ENCODE measurements around the gene RBFOX1.

The RBFOX1 gene

DNA sequence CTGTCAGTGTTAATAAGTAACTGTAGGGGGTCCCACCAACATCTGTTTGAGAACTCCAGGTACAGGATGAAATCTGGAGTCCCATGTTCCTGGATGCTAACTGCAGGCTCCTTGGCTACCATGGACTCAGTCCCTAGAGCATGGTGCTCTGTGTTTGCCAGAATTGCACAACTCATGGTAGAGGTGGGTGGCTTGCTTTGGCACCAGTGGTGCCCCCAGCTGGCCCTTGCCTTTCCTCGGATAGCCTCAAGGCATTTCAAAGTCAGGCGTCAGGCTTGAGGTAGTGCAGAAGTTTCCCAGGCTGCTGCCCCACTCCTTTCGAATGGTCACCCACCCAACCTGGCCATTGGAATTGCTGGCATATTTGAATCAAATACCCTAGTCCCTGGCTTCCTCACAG lies 179.9 kb downstream of the RBFOX1 start:
- in situ Hi-C loops (cut with HindIII; ENCODE audit: low sequenced_read_pairs), result loop anchor here (5.0 kb wide), 1 partner anchor 85 kb away; no protein-coding TSS in a partner anchor

DNA sequence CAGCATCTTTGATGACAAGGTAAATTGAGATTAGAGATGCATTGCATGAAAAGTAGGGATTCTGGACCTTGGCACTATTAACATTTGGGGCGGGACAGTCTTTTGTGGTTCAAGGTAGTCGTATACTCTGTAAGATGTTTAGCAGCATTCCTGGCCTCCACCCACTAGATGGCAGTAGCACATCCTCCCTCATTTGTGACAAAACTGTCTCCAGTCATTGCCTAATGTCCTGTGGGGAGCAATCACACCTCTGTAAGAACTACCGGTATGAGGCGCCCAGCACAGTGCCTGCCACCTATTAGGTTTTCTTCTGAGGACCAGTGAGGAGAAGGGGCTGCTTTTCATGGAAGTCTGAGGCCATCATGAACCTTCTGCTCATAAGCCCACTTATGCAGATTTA lies 180.8 kb downstream of the RBFOX1 start:
- in situ Hi-C loops (cut with HindIII; ENCODE audit: low sequenced_read_pairs), result loop anchor here (5.0 kb wide), 1 partner anchor 86 kb away; no protein-coding TSS in a partner anchor

DNA sequence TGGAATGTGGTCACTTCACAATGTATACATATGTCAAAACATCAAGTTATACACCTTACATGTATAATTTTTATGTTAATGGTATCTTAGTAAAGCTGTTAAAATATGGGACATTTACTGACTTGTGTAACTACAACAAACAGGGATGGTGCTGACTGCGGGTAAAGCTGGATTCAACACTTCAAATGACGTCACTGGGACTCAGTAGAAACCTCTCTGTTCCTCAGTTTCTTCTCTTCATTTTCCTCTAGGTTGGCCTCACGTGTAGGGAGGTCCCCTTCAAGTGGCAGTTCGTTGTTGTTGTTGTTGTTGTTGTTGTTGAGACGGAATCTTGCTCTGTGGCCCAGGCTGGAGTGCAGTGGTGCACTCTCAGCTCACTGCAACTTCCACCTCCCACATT lies 182.9 kb downstream of the RBFOX1 start:
- in situ Hi-C loops (cut with HindIII; ENCODE audit: low sequenced_read_pairs), result no loop called here

DNA sequence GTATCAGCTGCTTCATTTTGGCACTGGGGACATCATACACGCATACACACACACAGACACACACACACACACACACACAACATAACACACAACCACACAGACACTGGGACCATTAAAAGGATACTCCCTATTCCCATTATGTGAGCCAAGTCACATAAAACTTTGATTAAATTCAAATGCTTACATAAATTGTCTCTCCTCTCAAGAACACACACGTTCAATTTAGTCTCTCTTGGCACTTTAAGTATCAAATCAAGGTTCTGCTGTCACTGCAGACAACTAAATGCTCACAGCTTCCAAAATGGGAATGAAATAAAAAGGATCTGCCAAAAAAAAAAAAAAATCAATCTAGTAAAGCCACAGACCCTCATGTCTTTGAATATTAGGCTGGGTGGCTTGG lies 184.9 kb downstream of the RBFOX1 start:
- in situ Hi-C loops (cut with HindIII; ENCODE audit: low sequenced_read_pairs), result no loop called here

DNA sequence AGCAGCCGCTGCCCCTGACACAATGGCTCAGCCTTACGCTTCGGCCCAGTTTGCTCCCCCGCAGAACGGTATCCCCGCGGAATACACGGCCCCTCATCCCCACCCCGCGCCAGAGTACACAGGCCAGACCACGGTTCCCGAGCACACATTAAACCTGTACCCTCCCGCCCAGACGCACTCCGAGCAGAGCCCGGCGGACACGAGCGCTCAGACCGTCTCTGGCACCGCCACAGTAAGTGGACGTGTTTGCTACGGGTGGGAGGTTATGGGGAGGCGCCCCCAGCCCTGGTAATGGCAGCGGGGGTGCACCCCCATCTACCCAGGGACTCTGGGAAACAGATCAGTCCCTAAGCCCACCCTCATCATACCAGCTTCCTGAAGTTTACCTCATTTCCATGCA lies 185.5 kb downstream of the RBFOX1 start:
- in situ Hi-C loops (cut with HindIII; ENCODE audit: low sequenced_read_pairs), result no loop called here

DNA sequence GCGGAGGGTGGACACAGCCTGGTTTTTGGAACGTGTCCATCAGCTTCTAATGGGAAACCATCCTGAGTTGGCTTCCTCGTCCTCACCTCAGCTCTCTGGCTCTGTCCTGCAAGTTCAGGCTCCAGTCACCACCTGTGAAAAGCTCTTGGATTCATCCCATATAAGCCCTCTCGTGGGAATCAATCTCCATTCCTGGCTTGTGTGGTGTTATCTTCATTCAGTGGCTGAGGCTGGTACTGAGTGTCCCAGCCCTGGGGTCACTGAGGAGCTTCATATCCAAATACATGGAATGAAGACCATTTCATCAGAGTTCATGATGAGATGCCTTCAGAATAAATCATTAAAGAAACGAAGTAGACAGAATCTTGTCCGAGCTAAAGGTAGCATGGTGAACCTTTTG lies 189.2 kb downstream of the RBFOX1 start:
- in situ Hi-C loops (cut with HindIII; ENCODE audit: low sequenced_read_pairs), result no loop called here

DNA sequence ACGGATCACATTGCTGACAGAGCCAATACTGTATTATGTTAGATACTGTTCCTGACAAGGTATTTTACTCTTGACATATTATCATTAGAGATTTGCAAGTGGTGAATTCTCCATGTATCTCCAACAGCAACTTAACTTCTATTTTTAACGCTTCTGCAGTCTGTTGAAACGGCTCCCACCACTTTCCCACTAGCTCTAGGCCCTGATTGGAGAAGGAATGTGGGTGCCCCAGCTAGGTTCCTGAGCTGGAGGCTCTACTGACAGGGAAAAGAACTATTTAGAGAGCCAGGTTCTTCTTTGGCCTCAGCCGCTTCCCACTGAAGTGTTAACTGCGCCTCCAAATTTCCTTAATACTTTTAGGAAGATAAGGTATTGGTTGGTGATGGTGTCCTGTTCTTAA lies 191.8 kb downstream of the RBFOX1 start:
- in situ Hi-C loops (cut with HindIII; ENCODE audit: low sequenced_read_pairs), result no loop called here

DNA sequence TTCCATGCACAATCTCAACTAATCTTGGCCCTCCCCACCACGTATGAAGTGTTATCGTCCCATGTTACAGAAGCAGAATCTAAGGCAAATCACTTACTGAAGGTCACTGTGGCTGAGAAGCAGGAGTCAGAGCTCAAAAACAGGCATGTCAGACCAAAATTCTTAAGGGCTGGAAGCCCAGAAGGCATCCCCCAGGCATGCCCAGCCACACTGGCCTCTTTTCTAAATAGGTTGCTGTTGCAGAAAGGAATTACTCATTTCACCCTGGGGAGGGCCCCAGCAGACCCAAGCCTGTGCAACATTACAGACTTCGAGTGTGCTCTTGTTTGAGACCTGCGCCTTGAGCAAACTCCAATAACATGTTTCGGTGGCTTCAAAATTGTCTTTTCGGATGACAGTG lies 194.1 kb downstream of the RBFOX1 start:
- in situ Hi-C loops (cut with HindIII; ENCODE audit: low sequenced_read_pairs), result no loop called here

DNA sequence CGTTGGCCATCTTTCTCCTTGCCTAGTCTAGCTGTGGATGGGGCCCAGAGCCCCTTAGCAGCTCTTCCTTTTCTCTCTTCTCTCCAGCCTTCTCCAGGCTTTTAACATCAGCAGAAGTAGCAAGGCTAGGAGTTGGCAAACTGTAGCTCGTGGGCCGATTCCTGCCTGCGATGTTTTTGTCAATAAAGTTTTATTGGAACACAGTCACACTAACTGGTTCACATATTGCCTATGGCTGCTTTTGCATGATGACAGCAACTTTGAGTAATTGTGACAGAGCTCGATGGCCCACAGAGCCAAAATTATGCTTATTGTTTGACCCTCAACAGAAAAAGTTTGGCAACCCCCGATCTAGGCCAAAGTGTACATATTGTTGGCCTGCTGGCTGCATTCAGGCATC lies 199.9 kb downstream of the RBFOX1 start:
- in situ Hi-C loops (cut with HindIII; ENCODE audit: low sequenced_read_pairs), result no loop called here

DNA sequence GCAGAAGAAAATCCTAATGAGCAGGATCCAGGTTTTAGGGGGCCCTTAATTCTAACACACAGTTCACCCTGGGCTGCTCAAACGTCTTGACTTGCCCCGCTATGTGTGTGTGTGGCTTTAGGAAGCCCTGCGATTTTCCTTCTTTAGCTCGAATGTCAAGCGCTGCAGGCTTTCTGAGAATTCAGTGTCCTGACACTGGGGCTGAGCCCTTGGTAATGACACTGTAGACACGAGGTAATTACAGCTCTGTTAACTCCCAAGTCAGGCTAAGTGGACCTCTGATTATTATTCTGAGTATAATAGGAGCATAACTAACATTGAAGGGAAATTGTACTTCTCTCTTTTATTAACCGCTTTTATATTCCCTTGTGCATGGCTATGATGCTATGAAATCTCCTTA lies 202.1 kb downstream of the RBFOX1 start:
- in situ Hi-C loops (cut with HindIII; ENCODE audit: low sequenced_read_pairs), result no loop called here

DNA sequence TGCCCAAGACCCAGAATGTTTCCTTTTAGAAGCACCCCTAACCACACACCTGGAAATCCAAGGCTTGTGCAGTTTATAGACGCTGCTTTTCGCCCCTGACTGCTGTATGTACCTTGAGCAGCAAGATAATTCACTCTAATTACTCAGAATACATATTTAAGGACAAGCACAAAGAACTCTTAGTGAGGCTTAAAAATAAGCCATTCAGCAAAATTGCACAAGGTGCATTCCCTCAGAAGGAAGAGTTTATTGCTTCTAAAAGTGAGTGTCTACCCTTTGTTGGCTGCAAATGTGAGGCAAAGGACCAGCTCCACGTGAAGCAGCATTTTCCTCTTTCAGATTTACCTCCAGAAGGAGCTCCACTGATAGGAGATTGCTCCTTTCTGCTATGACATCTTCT lies 208.4 kb downstream of the RBFOX1 start:
- in situ Hi-C loops (cut with HindIII; ENCODE audit: low sequenced_read_pairs), result no loop called here

DNA sequence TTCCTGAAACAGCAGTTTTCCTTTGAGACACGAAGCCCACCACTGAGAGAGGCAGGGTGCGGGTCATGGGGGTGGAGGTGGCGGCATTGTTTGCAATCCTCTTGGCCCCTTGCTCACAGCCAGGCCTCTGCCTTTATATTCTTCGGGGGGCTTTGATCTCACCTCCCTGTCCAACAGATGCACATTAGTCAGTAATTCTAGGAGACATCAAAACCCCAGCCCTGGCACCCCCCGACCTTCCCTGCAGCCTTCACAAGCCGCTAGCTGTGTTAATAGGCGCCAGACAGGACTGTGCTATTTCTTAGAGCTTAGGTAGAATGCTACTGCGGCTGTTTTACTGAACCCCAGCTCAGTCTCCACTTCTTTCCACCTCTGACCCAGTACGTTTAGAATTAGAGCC lies 212.6 kb downstream of the RBFOX1 start:
- in situ Hi-C loops (cut with HindIII; ENCODE audit: low sequenced_read_pairs), result no loop called here

DNA sequence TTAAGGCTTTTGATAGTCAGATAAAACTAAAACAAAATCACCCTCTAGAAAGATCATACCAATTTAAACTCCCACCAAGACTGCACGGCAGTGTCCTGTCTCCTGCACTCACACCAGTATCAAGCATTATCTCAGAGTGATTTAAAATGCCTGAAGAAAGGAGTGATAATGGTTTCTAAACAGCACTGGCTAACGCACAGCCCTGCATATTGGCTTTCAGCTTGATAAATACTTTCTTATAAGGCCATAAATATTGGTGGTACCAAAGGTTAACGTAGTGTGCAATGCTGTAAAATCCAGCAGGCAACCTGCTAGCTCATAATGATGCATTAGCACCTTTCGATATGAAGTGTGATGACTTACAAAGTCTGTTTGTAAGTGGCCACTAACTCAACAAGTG lies 214.3 kb downstream of the RBFOX1 start:
- in situ Hi-C loops (cut with HindIII; ENCODE audit: low sequenced_read_pairs), result no loop called here

DNA sequence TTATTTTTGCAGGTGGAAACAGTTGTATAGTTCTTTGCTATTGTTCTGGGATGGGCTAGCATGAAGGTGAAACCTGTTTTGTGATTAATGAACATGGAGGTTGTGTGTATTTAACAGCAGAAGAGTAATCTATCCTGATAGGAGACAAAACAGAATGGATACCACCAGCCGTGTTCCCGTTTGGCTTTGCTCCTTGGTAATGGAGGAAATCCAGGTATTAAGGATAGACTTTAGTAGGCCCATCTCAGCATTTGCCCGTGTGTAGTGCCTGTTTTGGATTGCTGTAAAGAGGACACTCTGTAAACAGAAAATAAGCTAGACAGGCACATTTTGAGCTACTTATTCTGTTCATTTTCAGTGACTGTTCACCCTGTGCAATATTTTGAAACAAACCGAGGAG lies 215.1 kb downstream of the RBFOX1 start:
- in situ Hi-C loops (cut with HindIII; ENCODE audit: low sequenced_read_pairs), result no loop called here

DNA sequence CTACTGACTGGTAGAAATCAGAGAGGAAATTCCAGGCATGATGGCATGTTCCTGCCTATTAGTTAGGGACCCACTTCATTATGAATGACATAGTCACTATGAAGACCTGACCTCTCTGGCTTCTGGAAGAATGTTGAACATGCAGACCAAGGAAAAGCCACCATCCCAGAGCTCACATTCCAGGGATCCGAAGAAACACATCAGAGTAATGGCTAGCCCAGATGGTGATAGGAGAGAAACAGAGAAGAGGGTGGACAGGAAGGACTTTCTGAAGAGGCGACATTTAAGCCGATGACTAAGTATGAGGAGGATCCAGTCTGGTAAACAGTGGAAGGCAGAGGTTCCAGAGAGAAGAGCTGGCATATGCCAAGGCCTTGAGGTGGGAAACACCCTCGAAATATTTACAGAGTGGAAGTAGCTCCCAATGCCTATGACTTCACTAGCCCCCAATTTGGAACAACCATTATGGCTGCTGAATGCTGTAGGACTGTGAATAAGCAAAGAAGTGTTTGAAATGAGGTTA lies 216.2 kb downstream of the RBFOX1 start:
- in situ Hi-C loops (cut with HindIII; ENCODE audit: low sequenced_read_pairs), result no loop called here

DNA sequence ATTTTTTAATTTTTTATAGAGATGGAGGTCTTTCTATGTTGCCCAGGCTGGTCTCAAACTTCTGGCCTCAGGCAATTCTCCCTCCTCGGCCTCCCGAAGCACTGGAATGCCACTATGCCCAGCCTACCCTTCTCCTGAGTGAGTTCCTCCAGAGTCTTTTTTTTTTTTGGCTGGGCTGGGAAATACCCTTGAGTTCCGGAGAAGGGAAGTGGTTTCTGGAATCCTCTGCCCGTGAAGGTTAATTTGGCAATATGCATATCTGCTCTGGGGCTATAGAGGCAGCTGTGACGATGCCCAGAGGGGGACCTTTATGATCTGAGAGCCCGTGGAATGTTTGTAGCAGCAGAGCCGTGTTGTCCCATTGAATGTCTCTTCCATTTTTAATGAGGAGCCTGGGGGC lies 217.5 kb downstream of the RBFOX1 start:
- in situ Hi-C loops (cut with HindIII; ENCODE audit: low sequenced_read_pairs), result no loop called here

DNA sequence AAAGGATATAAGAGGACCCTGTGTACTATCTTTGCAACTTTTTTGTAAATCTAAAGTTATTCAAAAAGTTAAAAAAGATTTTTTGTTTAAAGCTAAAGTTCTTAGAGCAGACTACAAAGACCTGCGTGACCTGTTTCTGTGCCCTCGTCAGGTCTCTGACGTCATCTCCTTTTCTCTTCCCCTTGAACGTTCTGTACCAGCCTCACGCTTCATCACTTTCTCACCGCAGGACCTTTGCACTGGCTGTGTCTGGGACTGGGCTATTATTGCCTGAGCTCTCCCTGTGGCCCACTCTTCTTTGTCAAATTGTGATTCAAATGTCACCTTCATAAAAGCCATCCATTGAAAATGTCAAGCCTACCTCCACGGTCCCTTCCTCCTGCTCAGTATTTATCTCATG lies 222.8 kb downstream of the RBFOX1 start:
- in situ Hi-C loops (cut with HindIII; ENCODE audit: low sequenced_read_pairs), result no loop called here

DNA sequence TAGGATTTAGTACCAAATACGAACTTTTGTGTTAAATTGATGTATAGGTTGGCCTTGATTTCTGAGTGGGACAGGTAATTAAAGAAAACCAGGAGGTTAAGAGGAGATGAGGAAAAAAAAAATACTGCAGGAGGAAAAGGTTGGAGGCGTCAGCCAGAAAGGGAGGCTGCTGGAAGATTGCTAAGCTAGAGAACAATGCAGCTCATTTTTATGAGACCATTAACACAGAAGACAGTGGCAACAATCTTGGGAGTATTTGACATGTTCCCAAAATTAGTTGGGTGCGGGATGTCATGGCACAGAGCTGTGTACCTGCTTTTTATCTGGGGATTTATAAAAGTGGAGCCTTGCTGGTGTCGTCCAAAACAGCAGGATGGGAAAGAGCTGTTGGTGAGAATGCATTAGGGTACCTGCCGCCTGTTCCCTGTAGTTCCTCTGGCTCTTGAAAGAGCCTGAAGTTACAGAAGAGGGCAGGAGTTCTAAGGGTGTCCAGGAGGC lies 229.3 kb downstream of the RBFOX1 start:
- in situ Hi-C loops (cut with HindIII; ENCODE audit: low sequenced_read_pairs), result no loop called here

DNA sequence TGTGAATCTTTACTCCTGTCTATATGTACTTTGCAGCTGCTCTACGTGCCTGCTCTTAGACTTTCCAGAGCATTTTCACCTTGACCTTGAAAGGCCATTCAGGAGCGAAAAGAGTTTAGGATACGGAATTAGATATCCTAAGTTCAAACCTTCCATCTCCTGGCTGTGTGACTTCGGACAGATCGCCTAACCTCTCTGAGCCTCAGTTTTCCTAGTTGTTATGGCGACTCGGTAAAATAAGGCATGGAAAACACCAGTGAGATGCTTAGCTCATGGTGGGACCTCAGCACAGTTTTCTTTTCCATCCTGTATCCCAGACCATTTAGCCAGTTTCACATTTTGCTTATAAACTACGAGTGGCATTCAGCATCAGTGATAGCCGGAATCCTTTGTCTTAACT lies 233.7 kb downstream of the RBFOX1 start:
- in situ Hi-C loops (cut with HindIII; ENCODE audit: low sequenced_read_pairs), result no loop called here

DNA sequence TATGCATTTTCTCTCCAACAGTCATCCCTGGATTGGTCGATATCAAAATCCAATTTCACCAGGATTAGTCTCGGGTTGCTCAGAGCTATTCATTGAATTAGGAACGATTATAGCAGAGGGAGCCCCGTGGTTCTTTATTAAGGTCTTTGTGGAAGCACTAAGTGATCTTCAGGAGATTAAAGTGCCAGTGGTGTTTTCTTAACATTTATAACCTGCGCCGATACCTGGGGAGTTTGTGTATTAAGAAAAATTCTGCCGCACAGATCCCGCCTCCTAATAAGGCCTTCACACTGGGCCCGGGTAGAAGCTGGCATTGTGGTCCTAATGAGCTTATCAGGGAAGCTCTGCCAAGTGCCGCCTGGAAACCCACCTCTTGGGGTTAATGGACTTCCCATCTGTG lies 238.7 kb downstream of the RBFOX1 start:
- in situ Hi-C loops (cut with HindIII; ENCODE audit: low sequenced_read_pairs), result no loop called here

DNA sequence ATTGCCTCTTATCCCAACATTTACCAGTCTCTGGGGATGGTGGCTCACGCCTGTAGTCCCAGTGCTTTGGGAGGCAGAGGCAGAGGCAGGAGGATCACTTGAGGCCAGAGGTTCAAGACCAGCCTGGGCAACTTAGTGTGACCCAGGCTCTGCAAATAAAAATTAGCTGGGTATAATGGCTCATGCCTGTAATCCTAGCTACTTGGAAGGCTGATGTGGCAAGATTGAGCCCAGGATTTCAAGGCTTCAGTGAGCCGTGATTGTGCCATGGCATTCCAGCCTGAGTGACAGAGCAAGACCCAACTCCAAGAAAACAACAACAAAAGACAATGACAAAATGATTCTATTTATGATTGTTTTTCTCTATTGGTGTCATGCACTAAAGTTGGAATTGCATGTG lies 244.9 kb downstream of the RBFOX1 start:
- in situ Hi-C loops (cut with HindIII; ENCODE audit: low sequenced_read_pairs), result no loop called here

DNA sequence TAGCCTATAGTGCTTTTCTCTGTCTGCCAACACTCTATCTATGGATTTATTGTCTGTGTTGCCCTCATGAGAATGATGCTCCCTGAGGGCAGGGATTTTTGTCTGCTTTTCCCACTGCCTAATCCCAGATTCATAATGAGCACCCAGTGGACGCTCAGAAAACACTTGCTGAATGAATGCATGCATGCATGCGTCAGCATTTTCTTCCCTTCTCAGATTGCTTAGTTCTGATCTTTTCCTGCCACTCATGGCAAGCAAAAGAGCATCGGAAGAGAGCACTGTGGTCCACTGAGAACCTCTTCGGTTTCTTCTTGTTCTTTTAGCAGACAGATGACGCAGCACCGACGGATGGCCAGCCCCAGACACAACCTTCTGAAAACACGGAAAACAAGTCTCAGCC lies 246.8 kb downstream of the RBFOX1 start:
- in situ Hi-C loops (cut with HindIII; ENCODE audit: low sequenced_read_pairs), result no loop called here

DNA sequence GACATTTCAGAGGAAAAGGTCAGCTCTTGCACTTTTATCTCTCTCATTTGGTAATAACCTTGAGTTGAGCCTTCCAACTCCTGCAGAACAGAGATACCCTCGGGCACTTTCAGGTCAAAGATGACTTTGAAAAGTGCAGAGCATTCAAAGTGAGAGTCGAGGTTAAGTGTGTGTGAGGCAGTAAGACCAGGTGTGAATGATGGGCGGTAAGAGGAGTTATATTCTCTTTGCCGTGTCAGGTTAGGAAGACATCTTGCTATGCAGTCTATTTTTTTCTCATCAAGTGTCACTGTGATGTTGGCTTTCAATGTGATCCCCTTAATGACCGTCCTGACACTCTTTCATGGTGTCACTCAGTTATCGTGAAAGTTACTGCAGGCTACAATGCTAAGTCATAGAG lies 248.5 kb downstream of the RBFOX1 start:
- in situ Hi-C loops (cut with HindIII; ENCODE audit: low sequenced_read_pairs), result no loop called here

DNA sequence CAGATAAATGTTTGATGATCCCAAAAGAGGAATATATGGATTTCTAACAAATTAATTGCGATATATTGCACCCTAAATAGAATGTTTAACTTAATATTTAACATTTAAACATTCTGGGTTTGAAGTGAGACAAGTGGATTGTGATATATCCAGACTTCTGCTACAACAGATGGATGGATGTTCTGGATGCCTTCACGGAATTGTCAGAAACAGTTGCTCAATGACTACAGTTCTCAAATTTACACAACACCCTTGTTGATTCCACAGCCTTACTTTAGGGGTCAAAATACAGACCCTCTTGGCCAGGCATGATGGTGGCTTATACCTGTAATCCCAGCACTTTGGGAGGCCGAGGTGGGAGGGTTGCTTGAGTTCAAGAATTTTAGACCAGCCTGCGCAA lies 250.8 kb downstream of the RBFOX1 start:
- in situ Hi-C loops (cut with HindIII; ENCODE audit: low sequenced_read_pairs), result no loop called here
